ENCODE measurements around the gene GPRIN3. TPM values are rescaled to one million over a fixed set of nuclear protein-coding genes. Genes with fewer than 3 reads are reported as not detected.

The GPRIN3 gene
- total and polyA plus RNA-seq, 2 donors (not counting 1 experiment from before 2014, with no cell fraction given) = 0.22 to 1.5 TPM

- Histone ChIP-seq H3K79me2 (ENCODE audit: control insufficient read depth, insufficient read depth, low read length) (no peaks in the 10 kb centered on the region), H3K9me3 (ENCODE audit: control extremely low read depth in 1 of 3, control insufficient read depth in 2 of 3, insufficient read depth in 1 of 3, low read length in 2 of 3) (peaks cover 0 to 3% (median 0%) of the 10 kb centered on the region in 3 donors), H3K27me3 (replicated peaks in 1 of 4; ENCODE audit: control extremely low read depth in 1 of 4, control insufficient read depth in 3 of 4, insufficient read depth in 4 of 4, low read length in 3 of 4) (peaks cover 0 to 4% (median 0%) of the 10 kb centered on the region in 4 experiments), H3K4me3 (ENCODE audit: control extremely low read depth in 1 of 5, extremely low read depth in 1 of 5, insufficient read depth in 1 of 5, low read depth in 2 of 5, low read length in 4 of 5) (no peak overlapping the region), H4K20me1 (ENCODE audit: control insufficient read depth, insufficient read depth, low read length, poor library complexity, severe bottlenecking) (no peaks in the 10 kb centered on the region), H3K36me3 (replicated peaks in 1 of 2; ENCODE audit: control extremely low read depth in 1 of 2, control insufficient read depth in 1 of 2, extremely low read depth in 1 of 2, insufficient read depth in 2 of 2, low read length in 1 of 2) (no peaks in the 10 kb centered on the region), H3K27ac (ENCODE audit: low read length in 2 of 2) (no peak overlapping the region), H3K9ac (ENCODE audit: low read length) (no peak overlapping the region), H3K4me1 (ENCODE audit: control insufficient read depth in 2 of 2, insufficient read depth in 2 of 2, low read length in 2 of 2) (no peaks in the 10 kb centered on the region), H2AFZ (ENCODE audit: insufficient read depth, low read depth, low read length, poor library complexity, severe bottlenecking) (no peak overlapping the region), H3K4me2 (replicated peaks; ENCODE audit: low read depth, low read length, poor library complexity, severe bottlenecking) (no peak overlapping the region)
- DNase-seq (no peak), ATAC-seq (ENCODE audit: low read depth) (no peak)
- WGBS (ENCODE audit: insufficient coverage) = 100% methylated on average over 5 of the region's 5 CpGs
- no peak overlapping the region for H3K27ac Mint-ChIP-seq
- H3K4me3 Mint-ChIP-seq = no peak overlapping the region
- ChIA-PET POLR2A (no interaction called here), CTCF (interaction anchor here (1.2 kb wide), 1 partner anchor 22 kb away, joined by 5 read pairs; no protein-coding TSS in a partner anchor)
- H3K4me1 Mint-ChIP-seq = no peaks in the 10 kb centered on the region
- intact Hi-C loops (cut with micrococcal nuclease) = no loop called here
- H3K27me3 Mint-ChIP-seq = no peaks in the 10 kb centered on the region
- H3K9me3 Mint-ChIP-seq (ENCODE audit: insufficient read depth) = no peaks in the 10 kb centered on the region
- TF ChIP-seq EZH2 (IDR thresholded peaks at IDR 0.05; ENCODE audit: borderline replicate concordance, insufficient read depth, low read depth, low read length, poor library complexity, severe bottlenecking) (no peak), CTCF (IDR thresholded peaks at IDR 0.05) (no peak)
These were observed 30.2 kb downstream of the GPRIN3 start for GRCh38 chr4:89277412-89277811.

GRCh38 chr4:89276296-89276695, 31.3 kb downstream of the GPRIN3 start:
- TF ChIP-seq EZH2 (IDR thresholded peaks at IDR 0.05; ENCODE audit: borderline replicate concordance, insufficient read depth, low read depth, low read length, poor library complexity, severe bottlenecking) (no peak), CTCF (IDR thresholded peaks at IDR 0.05) (no peak)
- Mint-ChIP-seq H3K27me3 (no peaks in the 10 kb centered on the region), H3K27ac (no peak overlapping the region), H3K4me1 (peaks cover 5% of the 10 kb centered on the region), H3K9me3 (ENCODE audit: insufficient read depth) (no peaks in the 10 kb centered on the region), H3K4me3 (no peak overlapping the region)
- Histone ChIP-seq H3K27ac (ENCODE audit: low read length in 2 of 2) (no peak overlapping the region), H3K9me3 (ENCODE audit: control extremely low read depth in 1 of 3, control insufficient read depth in 2 of 3, insufficient read depth in 1 of 3, low read length in 2 of 3) (peaks cover 0 to 3% (median 0%) of the 10 kb centered on the region in 3 donors), H3K4me3 (ENCODE audit: control extremely low read depth in 1 of 5, extremely low read depth in 1 of 5, insufficient read depth in 1 of 5, low read depth in 2 of 5, low read length in 4 of 5) (no peak overlapping the region), H4K20me1 (ENCODE audit: control insufficient read depth, insufficient read depth, low read length, poor library complexity, severe bottlenecking) (no peaks in the 10 kb centered on the region), H3K36me3 (replicated peaks in 1 of 2; ENCODE audit: control extremely low read depth in 1 of 2, control insufficient read depth in 1 of 2, extremely low read depth in 1 of 2, insufficient read depth in 2 of 2, low read length in 1 of 2) (no peaks in the 10 kb centered on the region), H3K4me1 (ENCODE audit: control insufficient read depth in 2 of 2, insufficient read depth in 2 of 2, low read length in 2 of 2) (no peaks in the 10 kb centered on the region), H3K9ac (ENCODE audit: low read length) (no peak overlapping the region), H3K79me2 (ENCODE audit: control insufficient read depth, insufficient read depth, low read length) (no peaks in the 10 kb centered on the region), H3K27me3 (replicated peaks in 1 of 4; ENCODE audit: control extremely low read depth in 1 of 4, control insufficient read depth in 3 of 4, insufficient read depth in 4 of 4, low read length in 3 of 4) (peaks cover 0 to 4% (median 0%) of the 10 kb centered on the region in 4 experiments), H2AFZ (ENCODE audit: insufficient read depth, low read depth, low read length, poor library complexity, severe bottlenecking) (no peak overlapping the region), H3K4me2 (replicated peaks; ENCODE audit: low read depth, low read length, poor library complexity, severe bottlenecking) (no peak overlapping the region)
- CTCF ChIA-PET = interaction anchor here (1.2 kb wide), 1 partner anchor 21 kb away, joined by 5 read pairs; no protein-coding TSS in a partner anchor
- ATAC-seq (ENCODE audit: low read depth) (no peak), DNase-seq (no peak)
- intact Hi-C loops (cut with micrococcal nuclease) = no loop called here
- POLR2A ChIA-PET = no interaction called here
